ENCODE results near the gene RASAL2. TPM values are rescaled to one million over a fixed set of nuclear protein-coding genes. Genes with fewer than 3 reads are reported as not detected.

Gene RASAL2
- total RNA-seq, 2 experiments from 2014 or later = not detected

DNA sequence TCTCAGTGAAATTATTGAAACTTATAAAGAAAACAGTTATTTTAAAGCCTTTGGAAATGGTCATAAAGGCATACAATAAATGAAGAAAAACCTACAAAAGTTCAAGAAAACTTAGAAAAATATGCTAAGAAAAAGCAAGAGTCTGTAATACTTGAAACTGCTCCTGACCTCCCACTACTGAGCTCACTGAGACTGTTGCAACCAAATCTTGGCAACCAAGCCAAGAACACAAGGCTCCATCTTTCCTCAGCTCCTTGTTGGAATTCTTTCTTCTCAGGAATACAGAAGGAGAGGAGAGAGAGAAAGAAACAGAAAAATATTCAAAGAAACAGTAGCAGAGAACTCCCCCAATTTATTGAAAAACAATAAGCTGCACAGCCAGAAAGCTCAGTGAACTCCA lies 160.5 kb downstream of the RASAL2 start:
- H3K36me3 Mint-ChIP-seq (ENCODE audit: low read depth) = no peaks in the 10 kb centered on the region
- no peak overlapping the region for H3K4me3 Mint-ChIP-seq
- H3K27ac Mint-ChIP-seq = no peak overlapping the region
- ChIA-PET CTCF (no interaction called here), POLR2A (no interaction called here)
- ATAC-seq (no peak), DNase-seq (no peak)
- H3K9me3 Mint-ChIP-seq = peaks cover 10% of the 10 kb centered on the region
- no peaks in the 10 kb centered on the region for H3K4me1 Mint-ChIP-seq (ENCODE audit: low read depth)
- no peaks in the 10 kb centered on the region for H3K27me3 Mint-ChIP-seq
- intact Hi-C loops (cut with micrococcal nuclease) = no loop called here
- TF ChIP-seq, protein P1, sequence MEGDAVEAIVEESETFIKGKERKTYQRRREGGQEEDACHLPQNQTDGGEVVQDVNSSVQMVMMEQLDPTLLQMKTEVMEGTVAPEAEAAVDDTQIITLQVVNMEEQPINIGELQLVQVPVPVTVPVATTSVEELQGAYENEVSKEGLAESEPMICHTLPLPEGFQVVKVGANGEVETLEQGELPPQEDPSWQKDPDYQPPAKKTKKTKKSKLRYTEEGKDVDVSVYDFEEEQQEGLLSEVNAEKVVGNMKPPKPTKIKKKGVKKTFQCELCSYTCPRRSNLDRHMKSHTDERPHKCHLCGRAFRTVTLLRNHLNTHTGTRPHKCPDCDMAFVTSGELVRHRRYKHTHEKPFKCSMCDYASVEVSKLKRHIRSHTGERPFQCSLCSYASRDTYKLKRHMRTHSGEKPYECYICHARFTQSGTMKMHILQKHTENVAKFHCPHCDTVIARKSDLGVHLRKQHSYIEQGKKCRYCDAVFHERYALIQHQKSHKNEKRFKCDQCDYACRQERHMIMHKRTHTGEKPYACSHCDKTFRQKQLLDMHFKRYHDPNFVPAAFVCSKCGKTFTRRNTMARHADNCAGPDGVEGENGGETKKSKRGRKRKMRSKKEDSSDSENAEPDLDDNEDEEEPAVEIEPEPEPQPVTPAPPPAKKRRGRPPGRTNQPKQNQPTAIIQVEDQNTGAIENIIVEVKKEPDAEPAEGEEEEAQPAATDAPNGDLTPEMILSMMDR (IDR thresholded peaks at IDR 0.05) = no peak

DNA sequence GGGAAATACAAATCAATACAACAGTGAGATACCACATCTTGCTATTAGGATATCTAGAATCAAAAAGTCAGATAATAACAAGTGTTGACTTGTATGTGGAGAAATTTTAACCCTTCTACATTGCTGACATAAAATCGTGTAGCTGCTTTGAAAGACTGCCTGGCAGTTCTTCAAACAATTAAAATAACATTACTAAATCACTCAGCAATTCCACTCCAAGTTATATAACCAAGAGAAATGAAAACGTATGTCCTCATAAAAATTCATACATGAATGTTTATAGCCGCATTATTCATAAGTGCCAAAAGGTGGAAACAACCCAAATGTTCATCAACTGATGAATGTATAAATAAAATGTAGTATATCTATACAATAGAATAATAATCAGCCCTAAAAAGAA lies 164.6 kb downstream of the RASAL2 start:
- Mint-ChIP-seq H3K4me3 (no peak overlapping the region), H3K36me3 (ENCODE audit: low read depth) (no peaks in the 10 kb centered on the region), H3K27ac (no peak overlapping the region), H3K9me3 (peaks cover 6% of the 10 kb centered on the region), H3K4me1 (ENCODE audit: low read depth) (no peaks in the 10 kb centered on the region), H3K27me3 (no peaks in the 10 kb centered on the region)
- TF ChIP-seq, protein P1 (IDR thresholded peaks at IDR 0.05) = no peak
- intact Hi-C loops (cut with micrococcal nuclease) = no loop called here
- POLR2A ChIA-PET = no interaction called here
- ATAC-seq (no peak), DNase-seq (no peak)
- CTCF ChIA-PET = interaction anchor here (0.6 kb wide), 1 partner anchor 294 kb away, joined by 3 read pairs; no protein-coding TSS in a partner anchor

DNA sequence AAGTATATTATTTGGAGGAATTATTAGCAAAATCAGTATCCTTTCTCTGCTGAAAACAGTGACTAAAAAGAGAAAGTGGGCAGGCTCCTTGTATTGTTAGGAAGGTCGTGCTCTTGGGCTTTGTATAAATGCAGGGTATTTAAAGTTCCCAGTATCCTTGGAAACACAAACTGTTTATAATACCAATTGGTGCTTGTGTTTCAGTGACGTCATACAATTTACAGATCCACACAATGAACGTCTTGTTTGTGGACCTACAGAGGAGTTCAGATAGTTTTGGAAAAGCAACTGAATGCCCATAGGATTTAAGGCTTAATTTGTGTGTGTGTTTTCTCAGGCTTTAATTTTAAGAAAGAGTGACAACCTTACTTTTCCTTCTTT lies 168.2 kb downstream of the RASAL2 start:
- Mint-ChIP-seq H3K9me3 (peaks cover 1% of the 10 kb centered on the region), H3K36me3 (ENCODE audit: low read depth) (no peaks in the 10 kb centered on the region), H3K4me1 (ENCODE audit: low read depth) (no peaks in the 10 kb centered on the region), H3K27ac (no peak overlapping the region), H3K27me3 (no peaks in the 10 kb centered on the region), H3K4me3 (no peak overlapping the region)
- TF ChIP-seq, protein P1 (IDR thresholded peaks at IDR 0.05) = no peak
- ATAC-seq (no peak), DNase-seq (no peak)
- intact Hi-C loops (cut with micrococcal nuclease) = no loop called here
- CTCF ChIA-PET = no interaction called here
- POLR2A ChIA-PET = no interaction called here

DNA sequence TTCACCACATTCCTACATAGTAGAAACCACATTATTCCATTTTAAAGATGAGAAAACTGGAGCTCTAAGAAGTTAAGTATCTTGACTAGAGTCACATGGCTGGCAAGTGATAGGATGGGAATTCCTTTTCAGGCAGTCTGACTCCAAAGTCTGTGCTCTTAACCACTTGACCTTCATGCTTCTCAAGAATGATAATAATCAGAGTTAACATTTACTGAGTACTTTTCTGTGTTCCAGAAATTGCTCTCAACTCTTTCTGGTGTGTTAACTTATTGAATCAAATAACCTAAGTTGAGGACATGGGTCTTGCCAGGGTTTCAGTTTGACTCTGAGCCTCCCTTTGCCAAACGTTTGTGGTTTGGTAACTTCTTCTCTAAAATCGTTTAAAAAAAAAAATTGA lies 169.4 kb downstream of the RASAL2 start:
- no peak for DNase-seq
- Mint-ChIP-seq H3K27ac (no peak overlapping the region), H3K4me3 (no peak overlapping the region), H3K27me3 (no peaks in the 10 kb centered on the region), H3K9me3 (peaks cover 1% of the 10 kb centered on the region), H3K4me1 (ENCODE audit: low read depth) (no peaks in the 10 kb centered on the region), H3K36me3 (ENCODE audit: low read depth) (no peaks in the 10 kb centered on the region)
- no peak for ATAC-seq
- TF ChIP-seq, protein P1 (IDR thresholded peaks at IDR 0.05) = no peak
- ChIA-PET POLR2A (no interaction called here), CTCF (no interaction called here)
- intact Hi-C loops (cut with micrococcal nuclease) = no loop called here

DNA sequence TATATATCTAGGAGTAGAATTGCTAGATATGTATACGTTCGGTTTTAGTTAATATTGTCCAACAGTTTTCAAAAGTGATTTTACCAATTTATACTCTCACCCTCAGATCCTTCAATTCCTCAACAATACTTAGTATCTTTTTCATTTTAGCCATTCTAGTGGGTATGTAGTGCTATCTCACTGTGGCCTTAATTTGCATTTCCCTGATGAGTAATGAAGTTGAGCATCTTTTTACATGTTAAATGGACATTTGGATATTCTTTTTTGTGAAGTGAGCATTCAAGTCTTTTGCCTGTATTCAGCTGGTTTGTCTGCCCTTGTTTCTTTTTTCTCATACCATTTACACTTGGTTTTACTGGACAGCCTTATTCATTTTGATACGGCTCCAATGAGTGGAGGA lies 172.2 kb downstream of the RASAL2 start:
- intact Hi-C loops (cut with micrococcal nuclease) = no loop called here
- Mint-ChIP-seq H3K27me3 (no peaks in the 10 kb centered on the region), H3K27ac (no peak overlapping the region), H3K4me1 (ENCODE audit: low read depth) (no peaks in the 10 kb centered on the region), H3K9me3 (peaks cover 2% of the 10 kb centered on the region), H3K4me3 (no peak overlapping the region), H3K36me3 (ENCODE audit: low read depth) (no peaks in the 10 kb centered on the region)
- ATAC-seq (no peak), DNase-seq (no peak)
- TF ChIP-seq, protein P1 (IDR thresholded peaks at IDR 0.05) = no peak
- CTCF ChIA-PET = no interaction called here
- POLR2A ChIA-PET = no interaction called here

All from activated CD8-positive, alpha-beta T cell treated with anti-CD3 and anti-CD28 coated beads for 36 hours (primary cell).